GM20000 (cell line): ENCODE results near the gene CKMT2.

Experiments
- DNase-seq: peaks from one replicate; pipeline ENCODE4 v3.0.0; 2012; ENCODE audit warnings: low spot score
- CTCF ChIP-seq: IDR thresholded peaks from 2 replicates; pipeline ENCODE4 v1.5.1; 2012; ENCODE audit warnings: mild to moderate bottlenecking, control low read depth; ENCODE audit errors: extremely low read depth, missing control alignments

CKMT2 gene

DNA sequence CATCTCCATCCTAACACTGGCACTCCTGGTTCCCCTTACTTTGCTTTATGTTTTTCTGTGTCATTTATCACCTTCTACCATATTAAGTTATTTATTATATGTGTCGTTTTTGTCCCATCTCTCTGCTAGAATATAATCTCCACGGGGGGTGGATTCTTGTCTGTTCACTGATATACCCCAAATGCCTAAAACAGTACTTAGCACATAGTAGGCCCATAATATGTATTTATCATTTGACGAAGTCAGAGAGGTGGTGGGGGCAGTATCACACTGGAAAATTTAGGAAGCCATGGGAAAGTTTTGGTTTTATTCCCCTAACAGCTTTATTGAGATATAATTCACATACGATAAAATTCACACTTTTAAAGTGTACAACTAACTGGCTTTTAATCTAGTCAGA, 82.7 kb downstream of the CKMT2 start:
- no peak for DNase-seq
- TF ChIP-seq CTCF, result no peak
